ENCODE data around the gene COX6B2.

DNA sequence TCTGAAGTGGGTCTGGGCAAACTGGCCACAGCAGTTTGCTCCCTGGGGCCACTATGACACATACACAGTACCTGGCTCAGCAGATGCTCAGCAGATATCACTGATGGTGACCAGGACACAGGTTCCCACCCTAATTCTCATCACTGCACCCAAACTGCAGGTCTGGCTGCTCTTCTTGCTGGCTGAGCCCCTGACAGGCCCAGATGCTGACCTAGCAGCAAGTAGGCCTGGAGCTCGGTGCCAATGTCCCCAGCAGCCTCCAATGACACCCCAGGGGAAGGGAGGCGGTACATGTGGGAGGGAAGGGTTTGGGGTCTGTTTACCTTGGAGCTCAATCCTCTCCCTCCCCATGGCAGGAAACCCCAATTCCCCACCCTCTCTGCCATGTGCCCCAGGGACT is 48.0 kb upstream of the COX6B2 start:
- TF ChIP-seq, protein P1, sequence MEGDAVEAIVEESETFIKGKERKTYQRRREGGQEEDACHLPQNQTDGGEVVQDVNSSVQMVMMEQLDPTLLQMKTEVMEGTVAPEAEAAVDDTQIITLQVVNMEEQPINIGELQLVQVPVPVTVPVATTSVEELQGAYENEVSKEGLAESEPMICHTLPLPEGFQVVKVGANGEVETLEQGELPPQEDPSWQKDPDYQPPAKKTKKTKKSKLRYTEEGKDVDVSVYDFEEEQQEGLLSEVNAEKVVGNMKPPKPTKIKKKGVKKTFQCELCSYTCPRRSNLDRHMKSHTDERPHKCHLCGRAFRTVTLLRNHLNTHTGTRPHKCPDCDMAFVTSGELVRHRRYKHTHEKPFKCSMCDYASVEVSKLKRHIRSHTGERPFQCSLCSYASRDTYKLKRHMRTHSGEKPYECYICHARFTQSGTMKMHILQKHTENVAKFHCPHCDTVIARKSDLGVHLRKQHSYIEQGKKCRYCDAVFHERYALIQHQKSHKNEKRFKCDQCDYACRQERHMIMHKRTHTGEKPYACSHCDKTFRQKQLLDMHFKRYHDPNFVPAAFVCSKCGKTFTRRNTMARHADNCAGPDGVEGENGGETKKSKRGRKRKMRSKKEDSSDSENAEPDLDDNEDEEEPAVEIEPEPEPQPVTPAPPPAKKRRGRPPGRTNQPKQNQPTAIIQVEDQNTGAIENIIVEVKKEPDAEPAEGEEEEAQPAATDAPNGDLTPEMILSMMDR (conservative IDR thresholded peaks at IDR 0.05; ENCODE audit: low read length) = no peak
- no peak for TF ChIP-seq EZH2phosphoT487 (IDR thresholded peaks at IDR 0.05; ENCODE audit: borderline replicate concordance, low read depth, low read length)

Measured in OCI-LY7 (cell line).